ENCODE results near the gene BCKDHB.
"Not testable (repeated sequence)": the region's sequence is repeated elsewhere in the genome, so short reads cannot be mapped to it uniquely, and the experiment has no call there.

BCKDHB gene

DNA sequence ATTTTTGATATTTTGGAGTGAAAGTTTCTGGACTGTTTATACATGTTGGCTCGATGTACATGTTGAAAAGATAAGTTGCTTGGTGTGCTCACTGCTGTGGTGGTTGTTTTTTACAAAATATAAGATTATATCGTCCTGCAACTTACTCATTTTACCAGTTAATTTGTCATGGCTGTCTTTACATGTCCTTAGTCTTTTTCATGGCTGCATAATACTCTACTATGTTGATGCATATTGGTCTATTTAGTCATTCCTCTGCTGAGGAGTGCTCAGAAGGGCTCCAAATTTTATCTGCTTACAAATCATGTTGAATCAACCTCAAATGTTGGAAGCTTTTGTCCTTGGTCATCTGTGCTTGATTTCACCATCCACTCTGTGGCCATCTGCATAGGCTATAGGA, 164.6 kb downstream of the BCKDHB start:
- DNase-seq, result no peak

DNA sequence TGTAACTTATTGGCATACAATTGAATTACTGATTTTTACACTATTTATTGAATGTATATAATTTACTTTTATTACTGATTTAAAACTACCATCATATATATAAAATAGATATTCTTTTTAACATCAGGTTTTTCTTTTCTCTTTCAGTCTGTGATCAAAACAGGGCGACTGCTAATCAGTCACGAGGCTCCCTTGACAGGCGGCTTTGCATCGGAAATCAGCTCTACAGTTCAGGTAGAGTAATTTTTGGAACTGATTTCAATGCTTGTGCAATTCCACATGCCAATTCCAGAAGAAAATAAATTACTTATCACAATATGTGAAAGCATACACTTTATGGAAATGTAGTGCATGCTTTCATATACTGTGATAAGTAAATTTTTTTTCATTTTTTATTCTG, 166.5 kb downstream of the BCKDHB start:
- no peak for DNase-seq

DNA sequence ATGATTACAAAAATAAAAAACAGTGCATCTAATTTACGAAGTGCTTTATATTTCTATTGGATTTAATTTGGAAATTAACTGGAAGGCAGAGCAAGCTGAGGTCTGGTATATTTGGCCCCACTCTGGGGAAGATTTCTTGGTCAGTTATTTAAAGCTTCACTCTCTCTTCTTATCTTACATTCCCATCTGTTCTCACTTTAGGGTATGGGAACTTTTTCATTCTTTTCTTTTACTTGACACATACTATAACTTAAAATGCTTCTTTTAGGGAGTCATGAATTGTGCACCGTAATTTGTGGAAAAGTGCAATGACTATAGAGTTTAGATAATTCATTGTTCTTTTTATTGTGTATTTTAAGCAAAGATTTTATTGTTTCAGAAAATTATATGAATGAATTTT, 170.4 kb downstream of the BCKDHB start:
- DNase-seq, result no peak

DNA sequence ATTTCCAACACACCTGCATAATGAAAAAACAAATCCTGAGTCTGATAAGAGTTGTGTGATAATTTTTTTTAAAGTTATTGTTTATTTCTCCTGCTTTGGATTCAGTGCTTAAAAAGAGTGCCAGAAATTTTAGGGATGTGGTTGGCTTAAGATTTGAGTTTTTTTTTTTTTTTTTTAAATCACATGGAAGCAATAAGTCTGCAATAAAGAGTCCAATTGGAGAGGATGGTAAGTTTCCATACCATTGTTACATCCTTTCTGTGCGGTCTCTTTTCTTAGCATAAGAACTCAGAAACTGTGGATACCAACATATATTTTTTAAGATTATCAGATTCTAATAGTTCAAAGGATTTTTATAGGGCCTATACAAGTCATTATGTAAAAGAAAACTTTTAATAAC, 171.0 kb downstream of the BCKDHB start:
- no peak for DNase-seq

DNA sequence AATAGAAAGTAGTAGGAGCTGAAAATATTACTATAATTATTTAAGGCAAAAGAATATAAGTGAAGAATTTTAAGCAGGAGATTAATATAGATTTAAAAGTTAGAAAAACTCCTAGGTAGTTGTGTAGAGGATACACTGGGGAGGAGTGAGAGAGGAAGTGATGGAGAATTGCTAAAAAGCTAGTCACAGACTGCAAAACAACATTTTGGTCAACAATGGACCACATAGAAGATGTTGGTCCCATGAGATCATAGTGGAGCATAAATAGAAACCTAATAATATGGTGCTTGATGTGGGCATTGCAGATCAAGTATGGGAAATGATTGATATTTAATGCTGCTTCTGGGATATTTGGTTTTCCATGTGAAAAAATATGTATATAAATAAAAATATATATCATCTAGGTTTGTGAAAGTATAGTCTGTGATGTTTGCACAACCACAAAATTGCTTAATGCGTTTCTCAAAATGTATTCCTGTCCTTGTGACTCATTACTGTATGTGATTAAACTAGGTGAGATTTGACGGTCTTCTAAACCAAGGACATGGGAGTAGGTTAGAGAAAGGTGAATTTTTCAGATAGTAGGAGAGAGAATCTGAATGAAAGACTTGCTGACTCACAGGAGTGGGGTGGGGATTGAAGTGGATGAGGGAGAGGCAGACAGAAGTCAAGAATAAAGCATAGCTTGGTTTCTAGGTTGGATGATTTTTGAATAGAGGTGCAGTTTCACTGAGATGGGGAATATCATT, 174.0 kb downstream of the BCKDHB start:
- DNase-seq, result no peak

DNA sequence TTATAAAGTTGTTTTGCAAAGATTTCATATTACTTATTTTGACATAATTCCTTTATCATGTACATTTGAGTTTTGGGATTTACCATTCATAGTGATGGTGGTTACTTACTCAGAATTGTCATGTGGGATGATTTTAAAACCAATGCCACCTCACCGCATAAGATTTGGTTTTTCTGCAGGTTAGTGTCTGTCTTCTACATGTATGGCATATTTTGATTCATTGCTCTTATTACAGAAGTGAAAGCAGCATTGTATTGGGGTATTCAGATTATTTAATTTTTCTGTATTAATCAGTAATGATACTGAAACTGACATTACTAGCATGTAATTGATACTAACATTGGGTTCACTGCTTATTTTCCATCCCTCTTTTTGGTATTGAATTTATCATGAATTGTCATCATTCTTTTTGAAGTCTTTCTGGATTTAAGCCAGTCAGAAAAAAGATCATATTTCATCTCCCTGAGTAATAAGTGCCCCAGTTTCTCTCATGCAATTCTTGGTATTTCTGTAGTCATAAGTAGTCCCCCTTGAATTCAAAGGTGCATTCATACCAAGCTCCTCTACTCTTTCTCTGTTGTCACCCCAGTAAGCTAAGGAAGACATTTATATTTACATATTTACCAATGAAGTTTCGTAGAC, 176.6 kb downstream of the BCKDHB start:
- no peak for DNase-seq

DNA sequence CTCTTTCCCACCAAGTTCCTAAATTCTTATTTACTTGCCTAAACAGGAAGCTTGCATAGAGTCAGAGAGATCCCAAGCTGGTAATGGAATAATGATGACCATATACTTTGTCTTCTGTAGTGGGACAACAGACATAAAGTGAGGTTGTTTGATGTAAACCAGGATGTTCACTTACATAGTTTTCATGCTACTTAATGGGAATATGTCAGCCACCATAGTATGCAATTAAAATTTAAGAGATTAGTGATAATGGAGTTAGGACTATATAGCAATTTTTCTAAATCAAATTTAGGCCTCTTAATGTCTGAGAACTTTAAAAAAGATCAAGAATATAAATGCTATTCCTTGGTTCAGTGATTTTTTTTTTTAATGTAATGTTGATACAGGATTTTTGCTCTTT, 180.6 kb downstream of the BCKDHB start:
- DNase-seq, result no peak

DNA sequence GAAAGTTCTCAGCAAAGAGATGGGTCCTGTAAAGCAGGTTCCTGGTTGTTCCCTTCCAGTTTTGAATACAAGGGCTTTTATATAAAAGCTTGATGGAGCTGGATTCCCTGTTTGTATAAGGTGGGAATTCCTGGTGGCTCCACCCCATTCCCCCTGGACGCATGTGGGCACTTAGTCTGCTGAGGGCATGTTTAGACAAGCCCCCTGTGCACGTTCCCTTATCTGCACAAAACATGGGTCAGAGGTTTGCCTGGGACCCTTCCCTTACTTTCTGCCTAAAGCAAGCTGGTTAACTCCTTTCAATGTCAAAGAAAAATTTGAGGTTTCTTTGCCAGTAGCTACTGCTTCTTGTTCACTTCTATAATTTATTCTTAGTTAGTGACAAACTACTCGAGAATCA, 181.1 kb downstream of the BCKDHB start:
- DNase-seq, result no peak

DNA sequence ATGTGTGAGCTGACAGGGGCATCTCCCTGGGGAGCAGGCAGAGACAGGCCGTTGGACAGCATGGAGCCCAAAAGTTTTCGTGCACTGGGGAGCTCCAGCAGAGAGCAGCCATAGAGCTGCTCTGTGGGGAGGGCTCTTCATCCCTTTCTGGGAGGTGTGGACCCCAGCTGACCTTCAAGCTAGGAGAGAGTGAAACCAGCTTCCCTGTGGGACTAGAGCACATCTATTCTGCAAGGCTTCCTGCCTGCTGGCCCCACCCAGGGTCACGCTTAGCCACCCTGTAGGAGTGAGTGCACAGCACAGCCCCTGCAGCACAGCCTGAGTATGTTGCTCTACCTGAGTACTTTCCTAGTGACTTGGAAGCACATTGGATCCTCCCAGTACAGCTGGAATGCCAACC, 183.3 kb downstream of the BCKDHB start:
- no peak for DNase-seq

DNA sequence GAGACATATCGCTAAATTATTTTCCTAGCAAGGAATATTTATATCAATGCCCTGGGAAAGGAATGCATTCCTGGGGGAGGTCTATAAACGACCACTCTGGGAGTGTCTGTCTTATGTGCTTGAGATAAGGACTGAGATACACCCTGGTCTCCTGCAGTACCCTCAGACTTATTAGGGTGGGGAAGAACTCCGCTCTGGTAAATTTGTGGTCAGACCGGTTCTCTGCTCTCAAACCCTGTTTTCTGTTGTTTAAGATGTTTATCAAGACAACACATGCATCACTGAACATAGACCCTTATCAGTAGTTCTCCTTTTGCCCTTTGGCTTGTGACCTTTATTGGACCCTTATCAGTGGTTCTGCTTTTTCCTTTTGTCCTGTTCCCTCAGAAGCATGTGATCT, 188.1 kb downstream of the BCKDHB start:
- not testable (repeated sequence) for DNase-seq

DNA sequence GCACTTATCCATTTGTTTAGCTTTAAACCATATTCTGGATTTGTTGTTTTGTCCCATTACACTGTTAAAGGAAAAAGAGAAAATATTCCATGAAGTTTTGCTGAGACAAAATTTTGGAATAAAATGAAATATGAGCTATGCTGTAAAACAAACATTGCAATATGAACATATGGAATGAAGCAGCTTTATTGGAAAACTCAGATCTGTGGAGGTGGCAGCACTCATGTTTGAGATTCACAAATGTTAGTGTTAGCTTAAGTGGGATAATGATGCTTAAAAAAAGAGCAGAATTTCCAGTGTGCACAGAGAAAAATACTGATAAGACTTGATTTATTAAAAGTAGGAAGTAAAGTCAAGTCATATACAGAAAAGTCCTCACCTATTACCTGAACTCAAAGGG, 196.2 kb downstream of the BCKDHB start:
- no peak for DNase-seq

DNA sequence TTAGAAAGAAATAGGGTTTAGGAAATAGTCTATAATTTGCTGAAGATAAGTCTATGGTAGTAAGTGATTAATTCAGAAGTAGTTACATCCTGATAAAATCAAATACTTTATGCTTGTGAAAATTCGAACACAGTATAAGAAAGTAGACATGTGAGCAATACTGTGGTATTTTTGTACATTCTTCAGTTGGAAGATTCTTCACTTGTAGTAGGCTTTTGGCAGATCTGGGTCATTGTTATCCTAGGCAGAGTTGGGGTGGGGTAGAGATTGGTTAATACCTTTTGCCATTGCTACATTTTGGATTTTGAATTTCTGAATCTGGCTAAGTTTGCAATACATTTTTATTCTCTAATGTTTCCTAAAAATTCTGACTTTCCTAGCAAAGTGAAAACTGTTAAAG, 197.5 kb downstream of the BCKDHB start:
- DNase-seq, result no peak

DNA sequence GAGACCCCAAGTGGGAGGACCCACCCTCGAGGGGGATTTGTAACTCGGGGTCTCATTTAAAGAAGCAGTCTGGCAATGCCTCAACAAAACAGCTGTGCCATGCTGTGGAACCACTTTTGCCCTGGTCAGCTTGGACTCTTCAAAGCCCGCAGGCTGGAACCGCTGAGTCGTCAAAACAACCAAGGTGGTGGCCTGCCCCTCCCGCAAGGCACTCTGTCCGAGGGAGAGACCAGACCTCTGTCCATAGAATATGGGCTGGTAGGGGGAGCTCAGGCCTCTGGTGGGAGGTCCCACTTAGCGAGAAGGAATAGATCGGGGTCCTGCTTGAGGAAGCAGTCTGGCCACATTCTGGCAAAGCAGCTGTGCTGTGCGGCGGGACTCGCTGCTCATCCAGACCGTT, 208.1 kb downstream of the BCKDHB start:
- DNase-seq, result no peak

DNA sequence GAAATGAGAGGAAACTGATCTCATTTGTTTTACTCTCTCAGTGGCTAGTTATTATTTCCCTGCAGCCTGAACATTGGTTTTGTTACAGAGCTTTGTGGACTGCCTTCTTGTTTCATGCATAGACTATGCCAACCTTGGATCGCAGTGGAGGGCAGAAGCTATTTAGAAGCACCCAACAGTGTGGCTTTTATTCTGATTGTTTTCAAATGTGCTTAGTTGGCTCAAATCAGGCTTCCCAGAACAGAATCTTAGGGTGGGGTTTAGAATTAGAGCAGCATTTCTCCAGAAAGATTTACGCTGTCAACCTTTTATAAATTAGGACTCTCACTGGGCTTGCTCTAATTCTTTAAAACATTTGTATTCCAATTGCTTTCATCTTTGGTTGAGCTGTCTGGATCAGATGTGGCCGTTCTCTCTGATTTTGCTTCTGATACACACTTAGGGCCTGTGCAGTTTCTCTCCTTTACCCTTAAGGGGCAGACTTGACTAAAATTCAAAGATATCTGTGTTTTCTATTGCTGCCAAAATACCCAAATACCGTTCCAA, 210.3 kb downstream of the BCKDHB start:
- no peak for DNase-seq

DNA sequence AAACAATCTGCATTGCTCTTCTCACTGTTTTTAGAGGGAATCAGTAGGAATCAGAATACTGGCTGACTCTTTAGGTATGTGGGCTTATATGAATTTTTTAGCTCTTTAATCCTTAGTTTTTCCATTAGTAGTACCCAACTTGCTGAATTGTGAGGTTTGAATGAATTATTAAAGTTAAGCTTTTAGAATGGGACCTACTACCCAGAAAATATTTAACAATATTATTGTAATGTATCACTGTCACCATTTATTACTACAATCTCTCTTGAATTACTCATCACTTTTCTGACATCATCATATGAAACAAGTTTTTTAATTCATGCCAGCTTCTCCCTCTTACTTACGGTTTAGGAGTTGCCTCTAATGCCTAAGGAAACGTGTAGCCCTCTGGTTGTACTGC, 212.7 kb downstream of the BCKDHB start:
- DNase-seq, result no peak

DNA sequence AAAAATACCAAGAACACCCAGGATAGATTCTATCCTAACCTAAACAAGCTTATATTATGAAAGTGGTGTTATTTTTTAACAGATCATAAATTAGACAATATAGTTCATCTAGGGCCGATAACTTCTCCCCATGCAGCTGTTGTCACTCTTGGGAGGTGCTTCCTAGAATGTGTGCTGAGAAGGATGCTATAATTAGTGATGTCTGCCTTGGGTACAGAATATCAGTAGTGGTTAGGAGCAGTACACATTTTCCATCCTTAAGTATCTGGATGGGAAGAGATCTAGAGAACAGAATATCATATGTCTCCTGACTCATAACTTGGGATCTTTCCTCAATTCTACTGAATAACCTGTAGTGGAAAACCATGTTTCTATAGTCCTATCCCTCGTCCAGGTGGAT, 214.5 kb downstream of the BCKDHB start:
- DNase-seq, result no peak

DNA sequence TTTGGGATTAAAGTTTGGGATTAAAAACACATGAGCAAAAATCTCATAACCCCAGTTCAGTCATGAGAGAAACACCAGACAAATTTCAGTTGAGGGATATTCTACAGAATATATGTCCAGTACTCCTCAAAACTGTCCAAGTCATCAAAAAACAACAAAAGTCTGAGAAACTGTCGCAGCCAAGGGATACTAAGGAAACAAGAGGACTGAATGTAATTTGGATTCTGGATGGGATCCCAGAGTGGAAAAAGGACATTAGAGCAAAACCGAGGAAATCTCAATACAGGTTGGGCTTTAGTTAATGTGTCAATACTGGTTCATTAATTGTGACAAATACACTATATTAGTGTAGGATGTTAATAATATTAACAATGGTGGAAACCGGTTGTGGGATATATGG, 219.3 kb downstream of the BCKDHB start:
- DNase-seq, result no peak

DNA sequence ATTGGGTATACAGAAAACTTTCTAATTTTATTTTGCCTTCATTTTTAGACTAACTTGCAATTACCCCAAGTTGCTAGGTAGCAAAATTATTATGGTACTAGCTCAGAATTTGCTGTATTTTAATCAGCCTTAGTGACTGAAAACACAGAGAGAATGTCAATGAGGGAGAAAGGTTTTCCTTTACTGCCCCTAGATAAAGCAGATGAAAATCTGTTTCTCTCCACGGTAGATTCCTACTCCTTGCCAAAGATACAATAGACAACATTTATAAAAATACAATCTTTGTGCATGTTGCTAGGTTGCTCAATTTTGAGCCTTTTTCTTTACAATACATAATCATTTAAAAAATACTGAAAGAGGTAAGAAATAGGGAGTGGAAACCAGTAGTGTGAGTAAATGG, 222.2 kb downstream of the BCKDHB start:
- no peak for DNase-seq

DNA sequence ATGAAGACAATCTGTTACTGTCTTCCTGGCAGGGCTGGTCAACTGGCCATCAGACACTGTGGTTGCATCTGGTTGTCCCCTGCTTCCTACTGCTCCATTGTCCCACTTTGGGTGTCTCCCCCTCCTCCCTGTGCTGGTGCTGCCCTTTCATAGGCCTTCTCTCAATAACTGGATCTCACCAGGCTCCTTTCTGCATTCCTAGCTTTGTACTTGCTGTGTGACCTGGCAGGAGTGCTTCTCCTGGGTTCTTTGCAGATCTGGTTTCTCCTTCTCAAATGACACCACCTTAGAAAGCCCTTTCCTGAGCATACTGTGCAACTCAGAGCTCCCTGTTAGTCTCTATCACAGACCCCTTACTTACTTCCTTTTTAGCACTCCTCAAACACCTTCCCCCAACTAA, 223.0 kb downstream of the BCKDHB start:
- no peak for DNase-seq

DNA sequence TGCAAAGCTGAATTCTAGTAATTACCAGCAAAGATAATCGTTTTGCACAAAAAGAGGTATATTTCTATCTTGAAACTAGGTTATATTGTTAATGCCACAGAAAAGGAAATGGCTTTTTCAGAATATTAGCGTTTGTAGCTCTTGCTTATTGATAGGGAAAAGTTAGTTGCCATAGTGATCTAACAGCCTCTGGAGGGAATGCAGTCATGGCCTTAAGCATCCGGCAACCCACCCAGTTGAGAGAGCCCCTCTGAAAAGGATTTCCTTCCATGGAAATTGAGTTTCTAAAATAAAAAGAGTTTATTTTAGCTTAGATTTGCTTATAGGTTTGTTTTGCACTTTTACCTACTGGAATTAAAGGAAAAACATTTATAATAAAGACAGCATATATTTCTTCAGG, 224.5 kb downstream of the BCKDHB start:
- DNase-seq, result no peak

DNA sequence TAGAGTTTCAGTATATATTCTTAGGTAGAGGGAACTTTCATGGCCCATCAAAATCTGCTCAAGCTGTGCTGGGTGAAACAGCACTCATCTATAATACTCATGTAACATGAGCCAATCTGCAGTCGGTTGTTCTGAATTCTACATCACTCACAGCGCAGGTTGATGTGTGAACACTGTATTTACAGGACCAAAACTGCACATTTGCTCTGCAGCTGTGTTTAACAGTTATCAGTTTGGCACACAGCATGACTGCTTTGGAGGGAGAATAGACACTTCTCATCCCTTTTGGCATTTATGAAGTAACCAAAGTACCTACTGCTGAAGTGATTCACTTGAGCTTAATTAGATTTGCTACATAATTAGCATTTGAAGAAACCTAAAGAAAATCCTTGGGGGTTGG, 225.1 kb downstream of the BCKDHB start:
- DNase-seq, result peak; percentile 49 to 50

DNA sequence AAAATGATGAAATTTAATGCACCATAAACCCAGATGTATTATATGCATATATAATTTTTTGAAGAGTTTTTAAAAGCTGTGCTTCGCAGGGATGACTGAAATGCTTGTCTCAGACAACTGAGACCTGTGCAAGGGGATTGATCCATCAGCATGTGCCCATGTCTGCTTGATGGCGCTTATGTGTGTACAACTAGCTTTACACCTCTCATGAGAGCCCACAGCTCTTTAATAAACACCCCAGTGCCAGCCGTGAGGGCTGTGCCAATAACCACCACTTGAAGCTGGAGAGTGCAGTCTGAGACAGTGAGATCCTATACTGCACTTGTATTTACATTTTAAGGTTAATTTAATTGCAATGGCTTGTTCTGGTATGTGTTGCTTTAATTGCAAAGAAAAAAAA, 225.5 kb downstream of the BCKDHB start:
- peak; percentile 71 to 72 for DNase-seq

DNA sequence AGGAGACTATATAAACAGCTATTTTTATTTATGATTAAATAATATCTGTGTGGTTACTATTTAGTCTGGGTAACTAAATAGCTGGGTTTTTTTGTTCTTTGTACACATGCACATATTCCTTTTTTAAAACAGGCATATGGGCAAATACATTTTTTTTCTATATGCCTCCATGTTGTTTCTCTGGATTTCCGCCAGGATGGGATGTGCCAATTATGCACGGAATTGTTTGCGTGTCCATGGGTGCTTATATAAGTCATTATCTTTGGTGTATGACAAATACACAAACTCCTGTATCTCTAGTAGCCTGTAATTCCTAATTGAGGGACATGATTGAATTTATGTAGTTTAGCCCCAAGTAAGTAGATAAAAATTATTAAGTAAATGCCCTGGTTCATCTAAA, 226.9 kb downstream of the BCKDHB start:
- peak in 1 of 2 experiments; percentile 45 for DNase-seq

DNA sequence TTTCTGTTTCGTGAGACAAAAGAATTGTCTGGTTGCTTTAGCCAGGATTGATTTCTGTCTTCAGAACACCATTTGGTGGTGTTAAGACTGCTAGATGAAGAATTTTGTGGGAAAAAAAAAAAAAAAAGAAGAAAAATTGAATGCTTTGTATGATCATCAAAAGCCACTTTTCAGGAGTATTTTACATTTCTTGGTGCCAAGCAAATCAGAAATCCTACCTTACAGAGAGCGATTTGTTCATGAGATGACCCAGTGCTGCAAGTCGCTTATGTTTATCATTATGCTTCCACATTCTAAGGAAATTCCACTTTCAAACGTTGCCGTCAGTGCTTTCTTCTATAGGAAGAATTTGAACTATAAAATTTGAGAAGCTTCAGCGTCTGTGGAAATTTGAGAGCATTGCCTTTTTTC, 228.7 kb downstream of the BCKDHB start:
- DNase-seq, result no peak

DNA sequence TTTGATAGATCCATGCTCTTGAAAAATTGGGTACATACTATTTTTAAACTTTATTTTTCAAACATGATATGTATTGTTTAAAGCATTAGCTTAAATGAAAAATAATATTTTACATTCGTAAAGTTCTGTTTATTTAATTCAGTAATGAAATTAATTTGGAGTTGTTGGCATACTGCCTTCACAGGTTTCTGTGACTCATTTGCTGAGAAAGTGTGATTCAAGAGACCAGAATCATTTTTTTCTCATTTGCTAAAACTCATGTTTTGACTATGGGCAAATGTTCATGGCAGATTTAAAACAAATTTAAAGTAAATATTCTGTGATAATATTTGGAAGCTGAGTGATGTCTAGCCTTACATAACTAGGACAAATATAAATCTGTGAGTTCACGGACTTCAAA, 230.4 kb downstream of the BCKDHB start:
- no peak for DNase-seq
